Endothelial cell (in vitro differentiated cells): ENCODE measurements around the gene DTYMK. TPM values are rescaled to one million over a fixed set of nuclear protein-coding genes. Genes with fewer than 3 reads are reported as not detected.

Experiments
- DNase-seq: peaks from one replicate; pipeline ENCODE4 v3.0.0; 2021; ENCODE audit warnings: low spot score
- H3K27ac Mint-ChIP-seq: one replicate; pipeline ENCODE4 v1.8.0; 2021; ENCODE audit warnings: mixed read lengths, inconsistent platforms; ENCODE audit not compliant: unreplicated experiment
- H3K27me3 Mint-ChIP-seq: one replicate; pipeline ENCODE4 v1.8.0; 2021; ENCODE audit warnings: mild to moderate bottlenecking, moderate library complexity, mixed read lengths, inconsistent platforms; ENCODE audit not compliant: unreplicated experiment
- H3K36me3 Mint-ChIP-seq: one replicate; pipeline ENCODE4 v1.8.0; 2021; ENCODE audit warnings: mild to moderate bottlenecking, low read depth, mixed read lengths, inconsistent platforms; ENCODE audit not compliant: unreplicated experiment
- H3K4me1 Mint-ChIP-seq: one replicate; pipeline ENCODE4 v1.8.0; 2021; ENCODE audit warnings: mild to moderate bottlenecking, mixed read lengths, inconsistent platforms; ENCODE audit not compliant: unreplicated experiment
- H3K4me3 Mint-ChIP-seq: one replicate; pipeline ENCODE4 v1.8.0; 2021; ENCODE audit warnings: mild to moderate bottlenecking, mixed read lengths, inconsistent platforms; ENCODE audit not compliant: unreplicated experiment
- H3K9me3 Mint-ChIP-seq: one replicate; pipeline ENCODE4 v1.8.0; 2021; ENCODE audit warnings: mixed read lengths, inconsistent platforms; ENCODE audit not compliant: unreplicated experiment
- total RNA-seq: library from RNA; stranded (reverse); fragmentation: NEBNext Ultra II Directional; extraction: Animal tissue kit (Norgen Biotek cat#: 25700); gene quantifications from one replicate; pipeline ENCODE4 v1.2.1, GENCODE V29; 2021; ENCODE audit not compliant: unreplicated experiment
- TF ChIP-seq, protein P1 (sequence below): fragments of 200-600 bp; sonication (generic); IDR thresholded peaks from one replicate; pipeline ENCODE4 v1.5.0; 2021; ENCODE audit warnings: antibody characterized with exemption; ENCODE audit not compliant: unreplicated experiment

DTYMK gene
- total RNA-seq, 1 donor from 2014 or later, result 42.3 TPM

DNA sequence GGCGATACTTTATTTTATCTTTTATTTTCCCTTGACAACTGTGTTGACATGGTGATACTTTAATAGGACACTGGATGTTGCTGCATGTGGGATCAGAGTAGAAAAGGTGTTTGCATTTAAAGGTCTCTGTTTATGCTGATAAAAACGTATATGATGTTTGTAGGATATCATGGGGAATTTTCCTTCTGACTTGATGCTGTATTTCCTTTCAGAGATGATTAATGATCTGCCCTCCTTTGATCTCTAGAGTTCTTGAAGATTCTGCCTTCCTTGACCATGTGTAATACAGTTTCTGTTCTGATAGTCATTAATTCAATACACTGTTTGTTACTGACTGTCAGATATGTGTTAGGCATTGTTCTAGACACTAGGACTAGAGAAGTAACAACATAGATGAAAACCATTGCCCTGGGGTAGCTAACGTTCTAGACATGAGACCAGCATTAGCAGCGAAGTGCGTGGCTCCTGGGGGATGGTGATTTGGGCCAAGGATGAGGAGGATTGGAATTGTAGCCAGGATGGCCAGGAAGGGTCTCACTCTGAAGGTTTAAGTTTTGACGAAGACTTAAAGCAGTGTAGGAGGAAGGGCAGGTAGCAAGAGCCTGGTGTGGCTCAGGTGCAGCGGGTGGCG, 46.3 kb downstream of the DTYMK start:
- H3K9me3 Mint-ChIP-seq, result no peaks in the 10 kb centered on the region
- peaks cover 3% of the 10 kb centered on the region for H3K27me3 Mint-ChIP-seq
- DNase-seq, result no peak
- TF ChIP-seq, protein P1, sequence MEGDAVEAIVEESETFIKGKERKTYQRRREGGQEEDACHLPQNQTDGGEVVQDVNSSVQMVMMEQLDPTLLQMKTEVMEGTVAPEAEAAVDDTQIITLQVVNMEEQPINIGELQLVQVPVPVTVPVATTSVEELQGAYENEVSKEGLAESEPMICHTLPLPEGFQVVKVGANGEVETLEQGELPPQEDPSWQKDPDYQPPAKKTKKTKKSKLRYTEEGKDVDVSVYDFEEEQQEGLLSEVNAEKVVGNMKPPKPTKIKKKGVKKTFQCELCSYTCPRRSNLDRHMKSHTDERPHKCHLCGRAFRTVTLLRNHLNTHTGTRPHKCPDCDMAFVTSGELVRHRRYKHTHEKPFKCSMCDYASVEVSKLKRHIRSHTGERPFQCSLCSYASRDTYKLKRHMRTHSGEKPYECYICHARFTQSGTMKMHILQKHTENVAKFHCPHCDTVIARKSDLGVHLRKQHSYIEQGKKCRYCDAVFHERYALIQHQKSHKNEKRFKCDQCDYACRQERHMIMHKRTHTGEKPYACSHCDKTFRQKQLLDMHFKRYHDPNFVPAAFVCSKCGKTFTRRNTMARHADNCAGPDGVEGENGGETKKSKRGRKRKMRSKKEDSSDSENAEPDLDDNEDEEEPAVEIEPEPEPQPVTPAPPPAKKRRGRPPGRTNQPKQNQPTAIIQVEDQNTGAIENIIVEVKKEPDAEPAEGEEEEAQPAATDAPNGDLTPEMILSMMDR, result no peak
- H3K4me1 Mint-ChIP-seq, result peaks cover 20% of the 10 kb centered on the region
- H3K36me3 Mint-ChIP-seq, result peaks cover 27% of the 10 kb centered on the region
- peak overlapping the region; percentile 51 for H3K4me3 Mint-ChIP-seq
- peak overlapping the region; percentile 37 for H3K27ac Mint-ChIP-seq

DNA sequence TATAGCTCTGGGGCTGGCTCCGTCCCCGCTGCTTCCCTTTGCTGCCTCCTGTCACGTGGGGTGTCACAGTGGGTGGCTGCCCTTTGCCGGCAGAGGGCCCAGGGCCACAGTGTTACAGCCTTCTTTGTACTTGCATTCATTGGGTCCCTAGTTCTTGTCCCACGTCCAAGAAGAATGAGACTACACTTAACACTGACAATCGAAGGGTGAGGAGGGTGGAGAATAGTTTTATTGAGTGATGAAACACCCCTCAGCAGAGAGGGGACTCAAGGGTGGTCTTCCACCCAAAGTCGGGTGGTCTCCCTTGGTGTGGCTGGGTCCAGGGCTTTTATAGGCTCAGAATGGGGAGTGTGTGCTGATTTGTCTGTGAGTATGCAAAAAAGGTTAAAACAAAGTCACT, 47.2 kb downstream of the DTYMK start:
- TF ChIP-seq, protein P1, result no peak
- peaks cover 27% of the 10 kb centered on the region for H3K36me3 Mint-ChIP-seq
- H3K27ac Mint-ChIP-seq, result no peak overlapping the region
- H3K4me3 Mint-ChIP-seq, result peak overlapping the region; percentile 51
- DNase-seq, result no peak
- peaks cover 7% of the 10 kb centered on the region for H3K27me3 Mint-ChIP-seq
- no peaks in the 10 kb centered on the region for H3K9me3 Mint-ChIP-seq
- H3K4me1 Mint-ChIP-seq, result peaks cover 20% of the 10 kb centered on the region

DNA sequence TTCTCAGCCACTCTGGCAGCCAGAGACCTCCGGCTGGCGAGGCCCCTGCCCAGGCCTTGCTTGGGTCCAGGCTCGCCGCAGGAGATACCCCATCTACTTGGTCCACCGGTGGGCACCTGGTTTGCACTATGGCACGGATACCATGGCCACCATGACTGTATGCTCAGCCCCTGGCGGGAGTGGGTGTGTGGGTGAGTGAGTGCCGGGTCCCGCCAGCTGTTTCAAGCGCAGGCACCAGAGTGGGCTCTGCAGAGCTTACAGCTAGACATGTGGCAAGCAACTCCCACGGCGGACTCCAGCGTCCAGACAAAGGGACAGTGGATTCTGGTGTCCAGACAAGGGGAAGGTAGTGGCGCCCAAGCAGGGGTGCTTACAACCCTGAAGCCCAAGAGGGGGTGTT, 47.7 kb downstream of the DTYMK start:
- TF ChIP-seq, protein P1, result no peak
- Mint-ChIP-seq H3K4me1 (peaks cover 23% of the 10 kb centered on the region), H3K4me3 (peak overlapping the region; percentile 92), H3K27me3 (peaks cover 7% of the 10 kb centered on the region), H3K36me3 (peaks cover 29% of the 10 kb centered on the region), H3K9me3 (no peaks in the 10 kb centered on the region), H3K27ac (no peak overlapping the region)
- DNase-seq, result no peak

DNA sequence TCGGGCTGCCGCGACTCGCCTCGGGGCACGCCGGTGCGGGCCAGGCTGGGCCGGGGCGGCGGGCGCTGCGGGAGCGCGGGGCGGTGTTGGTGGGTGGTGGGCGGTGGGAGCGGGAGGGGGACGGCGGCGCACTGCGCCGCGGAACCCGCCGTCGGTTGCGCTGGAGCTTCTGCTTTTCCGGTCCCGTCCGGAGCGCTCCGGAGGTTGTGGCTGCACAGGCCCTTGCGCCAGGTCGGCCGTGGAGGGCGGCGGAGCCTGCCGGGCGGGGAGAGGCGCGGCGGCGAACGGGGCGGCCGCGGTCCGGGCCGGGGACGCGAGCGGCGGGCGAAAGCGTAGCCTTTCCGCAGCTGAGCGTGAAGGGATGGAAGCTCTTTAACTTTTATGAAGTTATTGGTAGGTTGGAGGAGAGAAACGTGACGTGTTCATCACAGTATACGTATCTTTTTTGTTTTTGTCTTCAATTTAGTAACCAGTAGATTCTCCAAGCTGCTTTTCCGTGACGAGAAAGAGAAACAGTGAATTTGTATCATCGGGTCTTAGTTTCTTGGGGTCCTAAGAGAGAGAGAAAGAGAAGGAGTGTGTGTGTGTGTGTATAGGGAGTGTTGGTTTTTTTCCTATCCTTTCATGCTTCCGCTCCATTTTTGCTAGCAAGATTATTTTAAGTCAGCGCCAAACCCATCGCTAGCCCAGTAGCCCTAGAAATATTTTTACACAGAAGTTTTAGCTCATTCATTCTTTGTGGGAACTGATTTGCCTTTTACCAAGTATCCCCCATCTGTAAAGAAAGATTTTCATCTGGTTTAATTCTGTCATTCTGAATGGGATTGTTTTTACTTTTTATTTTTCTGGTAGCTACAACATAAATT, 48.6 kb downstream of the DTYMK start:
- no peaks in the 10 kb centered on the region for H3K9me3 Mint-ChIP-seq
- TF ChIP-seq, protein P1, result no peak
- peak overlapping the region; percentile 92 for H3K4me3 Mint-ChIP-seq
- H3K27ac Mint-ChIP-seq, result peak overlapping the region; percentile 78
- H3K4me1 Mint-ChIP-seq, result peaks cover 23% of the 10 kb centered on the region
- H3K27me3 Mint-ChIP-seq, result peaks cover 7% of the 10 kb centered on the region
- peaks cover 35% of the 10 kb centered on the region for H3K36me3 Mint-ChIP-seq
- DNase-seq, result no peak
